ENCODE measurements around the gene FMN1.
"Not testable (repeated sequence)": the region's sequence is repeated elsewhere in the genome, so short reads cannot be mapped to it uniquely, and the experiment has no call there.

Gene FMN1

DNA sequence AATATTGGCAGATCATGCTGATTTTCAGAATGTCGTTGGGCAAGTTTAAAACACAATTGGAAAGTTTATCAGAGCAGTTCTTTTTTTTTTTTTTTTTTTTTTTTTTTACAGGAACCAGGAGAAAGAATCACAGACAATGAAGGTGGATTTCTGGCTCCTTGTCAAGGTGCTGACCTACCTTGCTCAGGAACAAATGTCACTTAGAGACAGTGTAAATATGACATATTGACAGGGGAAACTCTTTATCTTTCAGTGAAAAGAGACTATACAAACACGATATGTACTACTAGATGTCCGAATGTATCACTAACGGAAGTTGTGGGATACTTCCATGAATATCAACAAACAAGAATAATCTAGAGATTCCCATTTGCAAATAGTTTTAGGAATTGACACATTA is 237.3 kb downstream of the FMN1 start:
- DNase-seq = no peak

DNA sequence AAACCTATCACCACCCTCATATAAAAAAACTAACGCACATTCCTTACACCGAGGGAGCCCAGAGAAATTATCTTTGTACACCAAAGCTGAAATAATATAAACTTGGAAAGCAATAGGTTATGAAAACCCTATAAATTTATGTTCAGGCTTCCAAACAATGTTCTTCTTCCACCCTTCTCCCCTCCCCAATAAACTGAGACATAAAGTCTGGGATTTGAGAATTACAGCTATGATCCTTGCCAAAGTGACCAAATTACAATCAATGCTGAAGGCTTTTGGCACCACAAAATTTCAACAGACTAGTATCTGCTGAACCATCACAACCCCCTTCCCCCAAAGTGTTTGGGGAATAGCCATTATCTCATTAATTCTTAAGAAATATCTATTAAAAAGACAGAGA is 237.8 kb downstream of the FMN1 start:
- DNase-seq = no peak

DNA sequence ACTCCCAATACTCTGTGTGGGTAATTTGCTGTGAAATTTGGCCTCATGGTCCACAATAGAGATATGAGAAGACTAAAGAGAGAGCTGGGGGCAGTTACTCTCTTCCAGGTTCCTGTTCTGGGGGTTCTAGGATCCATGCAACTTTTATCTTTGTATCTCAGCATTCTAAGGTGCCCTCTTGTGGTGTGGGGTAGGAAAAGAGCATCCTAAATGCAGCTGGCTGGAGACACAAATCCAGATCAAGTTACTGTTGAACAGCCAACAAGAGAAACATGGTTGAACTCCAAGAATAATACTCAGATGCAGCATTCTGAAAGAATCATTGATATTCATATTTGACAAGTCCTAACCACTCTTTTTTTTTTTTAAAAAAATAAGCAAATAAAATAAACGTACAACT is 238.5 kb downstream of the FMN1 start:
- DNase-seq = no peak

DNA sequence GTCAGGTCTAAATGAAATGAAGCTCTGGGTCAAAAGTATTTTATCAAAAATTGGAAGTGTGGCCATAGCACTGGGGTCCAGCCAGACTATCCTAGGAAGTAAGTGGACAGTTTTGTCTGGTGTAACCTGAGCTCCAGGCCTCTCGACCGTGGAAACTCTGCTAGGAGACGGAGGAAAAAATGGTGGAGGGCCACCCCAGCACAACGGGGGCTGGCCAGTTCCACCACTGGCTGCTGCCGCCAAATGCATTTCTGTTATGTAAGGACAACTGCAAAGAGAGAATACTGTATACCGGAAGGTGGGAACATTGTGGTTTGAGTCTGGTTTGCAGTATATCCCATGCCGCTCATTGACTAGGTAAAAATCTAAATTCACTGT is 241.0 kb downstream of the FMN1 start:
- no peak for DNase-seq

DNA sequence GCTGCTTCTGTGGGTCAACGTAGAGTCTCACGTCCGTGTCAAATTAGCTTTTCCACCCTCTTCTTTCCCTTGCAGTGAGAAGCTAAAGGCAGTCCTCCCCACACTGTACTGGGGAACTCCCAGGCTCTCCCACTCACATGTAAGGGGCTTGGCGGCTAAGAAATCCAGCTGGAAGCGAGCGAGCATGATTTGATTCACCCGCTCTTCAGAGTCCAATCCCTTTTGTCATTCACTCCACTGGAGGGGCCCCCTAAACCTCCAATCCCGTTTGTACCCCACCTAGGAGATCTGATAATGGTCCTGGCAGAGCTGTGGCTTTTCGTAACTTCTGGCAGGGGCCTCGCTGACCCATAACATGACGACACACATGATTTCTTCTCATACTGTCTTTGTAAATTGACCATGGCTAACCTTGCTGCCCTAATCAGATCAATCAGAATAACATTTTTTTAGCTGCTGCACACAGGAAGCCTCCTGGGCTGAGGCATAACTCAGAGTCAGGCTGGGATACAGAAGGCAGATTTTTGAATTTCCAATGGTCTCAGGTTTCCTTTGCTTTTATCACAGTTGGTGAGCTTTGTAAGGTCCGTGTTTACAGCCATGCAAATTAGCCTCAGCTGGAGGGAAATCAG is 241.5 kb downstream of the FMN1 start:
- no peak for DNase-seq

DNA sequence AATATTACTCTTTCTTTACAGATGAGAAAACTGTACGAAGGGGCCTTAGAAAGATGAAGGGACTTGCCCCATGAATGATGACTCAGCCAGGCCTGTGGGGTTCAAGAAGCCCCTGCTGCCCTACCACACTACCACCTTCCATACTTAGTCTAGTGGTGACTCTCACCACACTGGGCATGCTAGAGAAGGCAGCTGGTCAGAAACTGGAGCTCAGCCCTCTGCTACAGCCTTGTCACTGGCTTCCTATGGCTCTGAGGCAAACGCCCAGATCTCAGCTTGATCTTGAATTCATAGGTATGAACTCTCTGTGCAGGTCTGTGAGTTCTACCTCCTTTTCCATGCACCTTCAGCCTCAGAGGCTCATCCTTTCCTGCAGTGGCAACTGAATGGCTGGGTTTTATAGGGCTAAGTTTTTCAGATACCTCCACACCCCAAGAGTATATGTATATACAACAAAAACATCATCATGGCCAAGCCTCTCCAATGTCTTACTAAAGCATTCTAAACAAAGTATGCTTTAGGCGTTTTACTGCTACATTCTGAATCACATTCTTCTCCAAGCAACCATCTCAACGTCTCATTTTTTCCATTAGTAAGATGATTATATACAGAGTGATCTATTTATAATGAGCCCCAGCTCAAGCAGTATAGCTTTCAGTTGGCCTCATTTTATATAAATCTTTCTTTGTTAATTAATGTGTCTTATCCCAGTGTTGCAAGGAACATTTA is 242.6 kb downstream of the FMN1 start:
- no peak for DNase-seq

DNA sequence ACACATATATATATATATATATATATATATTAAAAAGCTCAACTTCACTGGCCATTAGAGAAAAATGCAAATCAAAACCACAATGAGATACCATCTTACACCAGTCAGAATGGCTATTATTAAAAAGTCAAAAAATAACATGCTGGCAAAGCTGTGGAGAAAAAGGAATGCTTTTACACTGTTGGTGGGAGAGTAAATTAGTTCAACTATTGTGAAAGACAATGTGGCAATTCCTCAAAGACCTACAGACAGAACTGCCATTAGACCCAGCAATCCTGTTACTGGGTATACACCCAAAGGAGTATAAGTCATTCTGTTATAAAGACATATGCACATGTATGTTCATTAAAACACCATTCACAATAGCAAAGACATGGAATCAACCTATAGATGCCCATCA is 244.5 kb downstream of the FMN1 start:
- not testable (repeated sequence) for DNase-seq

DNA sequence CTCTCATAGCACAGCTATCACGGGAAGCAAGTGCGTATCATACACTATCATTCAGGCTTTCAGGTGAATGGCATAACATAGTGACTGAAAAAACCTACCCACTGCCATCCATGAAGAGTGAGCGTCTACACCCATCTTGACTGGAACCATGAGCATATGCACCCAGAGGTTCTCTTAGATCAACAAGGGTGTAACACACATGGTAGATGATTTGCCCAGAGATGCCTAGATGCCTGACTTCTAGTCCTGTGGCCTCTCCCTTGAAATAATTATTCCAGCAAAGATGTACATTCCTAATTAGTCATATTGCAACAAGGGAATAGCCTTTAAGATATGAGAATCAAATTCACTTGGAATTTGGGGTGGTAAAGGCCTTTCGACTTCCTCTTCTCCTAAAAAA is 248.3 kb downstream of the FMN1 start:
- DNase-seq = no peak

DNA sequence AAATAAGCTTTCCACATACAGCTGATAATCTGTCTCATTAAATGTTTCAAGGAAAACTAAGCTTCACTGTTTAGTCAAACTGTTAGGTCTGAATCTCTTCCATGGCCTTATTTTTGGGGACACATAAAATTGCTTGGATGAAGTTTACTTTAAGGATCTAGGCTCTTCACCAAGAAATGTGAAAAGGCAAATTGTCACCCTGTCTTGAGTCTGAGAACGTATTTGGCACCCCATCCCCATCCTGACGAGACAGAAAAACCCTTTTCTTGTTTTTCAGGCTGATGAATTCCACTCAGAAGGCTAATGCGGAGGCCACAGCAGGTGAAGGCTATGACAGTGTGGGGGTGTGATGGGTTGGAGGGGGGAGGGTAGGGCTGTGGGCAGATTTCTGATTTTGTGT is 250.1 kb downstream of the FMN1 start:
- DNase-seq = no peak

DNA sequence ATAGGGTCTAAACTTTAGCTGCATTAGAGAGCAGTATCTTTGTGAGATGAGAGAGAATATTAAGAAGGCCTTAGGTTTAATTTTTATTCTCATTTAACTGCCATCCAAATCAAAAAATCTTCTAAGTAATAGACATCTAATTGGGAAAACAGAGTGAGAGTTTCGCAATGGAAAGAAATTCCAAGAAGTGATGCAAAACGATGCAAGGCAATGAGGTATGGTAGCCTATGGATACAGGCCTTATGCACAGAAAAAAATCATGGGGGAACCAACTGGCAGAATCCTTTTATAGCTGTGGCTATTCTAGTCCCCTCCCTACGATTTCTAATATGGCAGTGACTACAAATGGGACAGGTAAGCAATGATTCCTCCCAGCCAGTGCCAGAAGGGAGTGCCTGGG is 250.8 kb downstream of the FMN1 start:
- no peak for DNase-seq

DNA sequence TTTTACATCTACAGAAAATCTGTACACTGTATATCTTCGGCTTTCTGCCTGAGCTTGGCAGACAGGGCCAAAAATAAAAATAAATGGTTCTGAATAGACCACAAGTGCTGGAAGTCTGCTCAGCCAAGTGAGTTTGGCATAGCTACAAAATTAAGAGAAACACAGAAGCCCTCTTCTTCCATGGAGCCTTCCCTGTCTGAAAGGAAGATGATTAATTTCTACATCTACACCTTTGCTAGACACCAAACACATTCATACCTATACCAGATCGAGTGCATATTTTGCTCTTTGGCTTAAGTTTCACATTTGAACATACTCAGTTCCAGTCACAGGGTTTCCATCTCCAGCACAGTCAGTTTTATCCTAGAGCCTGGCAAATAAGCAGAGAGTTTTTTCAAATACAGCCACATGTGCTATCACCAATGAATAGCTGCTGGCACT is 252.1 kb downstream of the FMN1 start:
- no peak for DNase-seq

DNA sequence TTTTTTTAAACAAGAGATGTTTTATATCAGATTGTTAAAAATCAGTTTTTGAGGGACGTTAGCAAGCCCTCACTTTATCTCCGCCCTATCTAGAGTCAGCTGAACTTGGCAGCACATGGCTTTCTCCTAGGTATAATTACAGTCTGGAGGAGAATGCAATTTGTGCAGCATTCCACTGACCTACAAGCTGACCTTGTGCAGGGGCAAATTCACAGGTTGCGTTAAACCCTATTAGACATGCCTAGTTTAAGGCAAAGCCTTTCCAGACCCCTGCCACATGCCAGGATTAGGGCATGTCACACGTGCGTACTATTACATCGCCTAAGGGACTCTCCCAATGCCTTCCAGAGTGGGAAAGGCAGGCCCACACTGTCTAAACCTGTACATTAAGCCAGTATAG is 252.7 kb downstream of the FMN1 start:
- DNase-seq = no peak

DNA sequence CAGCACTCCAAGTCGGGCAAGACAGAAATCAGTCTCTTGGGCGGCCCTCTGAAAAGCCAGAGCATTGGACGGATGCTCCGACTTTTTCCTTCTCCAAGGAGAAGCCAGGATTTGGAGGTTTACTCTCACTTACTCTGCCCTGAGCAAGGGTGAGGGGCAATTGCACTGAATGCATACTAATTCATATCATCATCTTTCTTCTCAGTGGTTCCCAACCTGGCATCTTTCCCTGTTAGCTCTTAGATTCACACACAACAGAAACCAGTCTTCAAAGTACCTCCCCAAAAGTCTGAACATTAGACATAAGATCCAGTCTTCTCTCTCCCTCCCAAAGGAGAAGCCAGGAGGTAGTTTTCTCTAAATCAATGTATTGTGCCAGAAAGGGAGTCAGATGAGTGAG is 257.5 kb downstream of the FMN1 start:
- DNase-seq = no peak

DNA sequence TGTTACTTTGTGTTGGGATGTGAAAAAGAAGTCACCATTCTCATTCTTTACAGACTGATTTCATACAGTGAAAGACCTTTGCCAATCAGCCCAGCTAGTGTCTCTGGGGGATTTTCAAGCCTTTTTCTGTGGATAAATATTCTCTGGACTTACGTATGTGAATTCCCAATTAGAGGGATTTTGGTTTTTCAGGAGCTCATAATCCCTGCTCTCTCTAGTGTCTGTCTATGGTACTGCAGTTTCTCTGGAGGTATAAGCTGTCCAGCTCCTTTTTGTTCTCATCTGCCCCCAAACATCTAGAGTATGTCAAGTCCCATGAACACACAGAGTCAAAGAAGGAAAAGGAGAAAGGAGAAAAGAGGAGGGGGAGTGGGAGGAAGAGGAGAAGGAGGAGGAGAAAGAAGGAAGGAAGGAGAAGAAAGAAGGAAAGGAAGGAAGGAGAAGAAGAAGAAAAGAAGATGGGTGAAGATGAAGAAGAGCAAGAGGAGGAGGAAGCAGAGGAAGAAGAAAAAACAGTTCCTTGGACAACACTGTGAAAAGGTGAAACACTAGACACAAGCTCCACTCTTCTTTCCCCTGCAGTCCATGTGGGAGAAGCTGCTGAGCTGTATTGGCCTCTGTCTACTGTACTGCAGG is 258.1 kb downstream of the FMN1 start:
- no peak for DNase-seq

DNA sequence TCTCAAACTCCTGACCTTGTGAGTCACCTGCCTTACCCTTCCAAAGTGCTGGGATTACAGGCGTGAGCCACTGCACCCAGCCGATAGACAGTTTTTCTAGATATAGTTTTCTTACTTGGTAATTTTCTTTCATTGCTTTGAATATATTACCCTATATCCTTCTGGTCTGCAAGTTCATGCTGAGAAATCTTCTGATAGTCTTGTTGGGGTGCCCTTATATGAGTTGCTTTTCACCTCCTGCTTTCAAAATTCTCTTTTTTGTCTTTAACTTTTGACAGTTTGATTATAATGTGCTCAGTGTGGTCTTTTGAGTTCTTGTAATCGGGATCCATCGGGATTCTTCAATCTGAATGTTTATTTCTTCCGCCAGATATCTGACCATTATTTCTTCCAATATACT is 259.4 kb downstream of the FMN1 start:
- DNase-seq = no peak

DNA sequence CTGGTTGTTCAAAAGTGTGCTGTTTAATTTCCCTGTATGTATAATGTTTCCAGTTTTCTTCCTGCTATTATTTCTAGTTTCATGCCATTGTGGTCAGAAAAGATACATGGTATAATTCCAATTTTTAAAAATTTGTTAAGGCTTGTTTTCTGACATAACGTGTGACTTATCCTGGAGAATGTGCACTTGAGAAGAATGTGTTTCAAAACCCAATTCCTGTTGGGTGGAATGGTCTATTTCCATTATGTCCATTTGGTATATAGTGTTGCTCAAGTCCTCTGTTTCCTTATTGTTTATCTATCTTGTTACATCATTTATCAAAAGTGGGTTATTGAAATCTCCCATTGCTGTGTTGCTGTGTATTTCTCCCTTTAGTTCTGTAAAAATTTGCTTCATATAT is 261.3 kb downstream of the FMN1 start:
- DNase-seq = no peak

DNA sequence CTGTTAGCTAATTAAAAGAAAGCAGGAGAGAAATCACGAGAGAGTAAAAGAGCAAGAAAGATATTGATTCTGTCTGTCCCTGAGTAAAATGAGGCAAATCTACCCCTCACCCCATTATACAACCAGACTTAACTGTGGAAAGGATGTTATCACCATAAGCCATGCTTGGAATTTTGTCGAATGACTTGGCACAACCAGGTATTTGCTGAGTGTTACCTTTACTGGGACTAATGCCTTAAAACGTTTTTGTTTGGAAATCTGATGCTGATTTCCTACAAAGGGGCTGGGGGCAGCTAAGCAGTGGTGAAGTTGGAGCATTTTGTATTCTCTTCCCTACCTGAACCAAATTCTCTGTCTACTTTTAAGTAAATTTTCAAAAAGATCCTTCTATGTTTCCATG is 265.6 kb downstream of the FMN1 start:
- no peak for DNase-seq

DNA sequence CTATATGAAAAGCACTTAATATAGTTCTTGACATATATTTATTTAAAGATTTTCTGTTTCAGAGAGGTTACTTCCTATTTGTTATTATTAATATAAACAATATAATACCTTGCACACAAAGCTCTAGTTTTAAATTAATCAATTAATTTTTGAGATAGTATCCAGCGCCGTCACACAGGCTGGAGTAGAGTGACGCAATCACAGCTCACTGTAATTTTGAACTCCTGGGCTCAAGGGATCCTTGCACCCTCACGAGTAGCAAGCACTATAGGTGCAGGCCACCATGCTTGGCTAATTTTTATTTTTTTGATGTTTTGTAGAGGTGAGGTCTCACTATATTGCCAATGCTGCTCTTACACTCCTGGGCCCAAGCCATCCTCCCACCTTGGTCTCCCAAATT is 267.4 kb downstream of the FMN1 start:
- no peak for DNase-seq

DNA sequence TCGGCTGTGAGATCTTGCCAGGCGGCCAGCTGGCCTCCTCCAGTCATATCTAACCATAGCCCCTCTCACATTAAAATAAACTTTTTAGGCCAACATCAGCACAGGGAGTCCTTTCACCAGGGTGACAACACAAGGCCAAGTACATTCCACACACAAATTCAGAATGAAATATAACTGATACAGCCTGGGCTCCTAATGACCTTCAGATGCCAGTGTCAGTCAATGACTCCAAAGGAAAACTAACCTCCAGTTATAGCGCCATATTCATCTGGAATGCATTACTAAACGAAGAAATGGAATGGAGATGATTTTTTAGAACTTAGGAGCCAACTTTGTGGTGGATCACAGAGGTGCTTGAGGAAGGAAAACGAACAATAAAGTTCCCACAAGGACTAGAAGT is 271.3 kb downstream of the FMN1 start:
- DNase-seq = no peak

DNA sequence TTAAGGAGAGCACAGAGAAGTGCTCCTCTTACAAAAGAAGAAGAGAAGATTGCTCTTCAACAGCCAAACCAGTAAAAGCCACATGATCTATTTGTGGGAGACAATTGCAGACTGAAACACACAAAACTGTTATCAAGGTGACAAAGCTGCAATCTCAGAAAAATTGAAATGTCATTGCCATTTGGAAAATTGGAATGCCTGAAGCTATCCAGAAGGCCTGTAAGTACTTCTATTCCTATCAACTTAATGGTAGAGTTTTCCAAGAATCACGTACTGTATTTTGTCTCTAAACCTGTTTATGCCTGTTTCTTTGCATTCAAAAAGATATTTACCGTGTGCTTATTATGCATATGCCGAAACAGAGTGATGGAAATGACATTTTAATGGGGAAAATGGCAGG is 272.0 kb downstream of the FMN1 start:
- DNase-seq = no peak

DNA sequence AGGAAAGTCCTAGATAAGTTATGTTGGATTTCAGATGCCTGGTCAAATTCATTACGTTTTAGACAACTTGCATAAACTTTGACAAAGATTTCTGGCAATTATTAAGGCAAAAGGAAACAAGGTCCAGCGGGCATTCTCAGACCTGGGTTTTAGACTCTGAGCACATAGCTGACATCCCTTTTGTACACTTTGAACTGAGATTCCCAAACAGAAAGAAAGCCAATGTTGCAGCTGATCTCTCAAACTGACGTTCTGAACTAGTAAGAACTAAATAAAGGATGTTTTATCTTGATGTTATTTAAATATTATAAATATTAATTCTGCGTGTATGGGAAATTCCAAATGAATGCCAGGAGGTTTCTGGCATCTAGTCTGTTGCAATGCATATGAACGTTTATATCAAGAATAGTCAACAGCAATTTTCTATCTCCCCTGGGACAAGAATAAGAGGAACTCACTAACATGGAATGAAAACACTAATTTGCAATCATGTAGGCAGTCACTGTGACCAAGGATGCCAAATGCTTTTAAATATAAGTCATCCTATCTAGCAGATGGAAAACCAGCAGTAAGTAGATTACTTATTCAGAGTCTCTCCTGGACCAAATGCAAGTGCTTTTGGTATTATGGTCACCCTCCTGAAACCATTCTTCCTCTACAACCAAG is 274.6 kb downstream of the FMN1 start:
- no peak for DNase-seq

DNA sequence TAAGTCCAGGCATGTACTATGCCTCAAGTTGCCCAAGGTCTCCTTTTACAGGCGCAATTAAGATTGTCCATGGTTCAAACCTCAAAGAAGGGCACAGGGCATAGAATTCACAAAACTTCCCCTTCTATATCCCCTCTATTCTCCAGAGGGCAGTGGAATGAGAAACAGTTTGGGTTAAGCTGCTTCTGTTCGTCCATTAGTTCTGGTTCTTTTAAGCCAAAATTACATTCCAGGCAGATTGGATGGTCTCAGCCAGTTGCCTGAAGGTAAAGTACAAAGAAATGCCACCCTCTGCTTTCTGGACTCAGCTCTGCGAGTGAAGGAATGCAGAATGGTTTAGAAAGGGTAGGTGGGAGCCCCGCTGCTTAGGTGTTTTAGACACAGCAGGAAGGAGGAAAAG is 276.0 kb downstream of the FMN1 start:
- DNase-seq = no peak

DNA sequence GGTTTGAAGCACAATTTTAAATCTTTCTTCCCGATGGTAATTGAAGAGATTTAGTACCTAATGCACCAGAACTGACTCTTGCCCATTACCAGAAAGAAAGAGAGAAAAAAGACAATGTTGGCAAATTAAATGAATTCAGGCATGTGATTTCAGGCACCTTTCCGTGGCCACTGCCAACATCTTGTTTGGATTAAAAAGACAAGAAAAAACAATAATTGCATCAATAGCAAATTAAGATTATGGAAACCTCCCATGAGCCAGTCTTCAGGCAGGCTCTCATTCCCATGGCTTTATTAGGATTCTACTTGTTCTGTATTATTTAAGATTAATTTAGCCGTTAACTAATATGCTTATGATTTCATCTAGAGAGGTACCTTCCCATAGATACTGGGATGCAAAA is 283.7 kb downstream of the FMN1 start:
- DNase-seq = no peak

DNA sequence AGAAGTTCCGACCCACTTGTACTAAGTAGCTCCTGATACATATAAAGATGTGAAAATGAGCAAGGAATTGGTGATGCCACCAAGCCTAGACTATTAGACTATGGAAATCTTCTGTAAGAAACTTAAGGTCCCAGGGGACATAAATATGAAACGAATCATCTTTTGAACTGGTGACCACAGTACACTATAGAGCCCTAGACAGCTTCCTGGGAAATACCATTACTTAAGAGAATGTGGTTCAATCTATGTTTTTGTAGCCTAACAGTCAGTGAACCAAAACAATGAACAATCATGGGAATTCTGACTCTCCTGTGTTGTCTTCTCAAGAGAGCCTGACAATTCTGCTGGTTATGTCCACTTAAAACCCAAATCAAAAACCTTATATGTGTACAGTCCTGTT is 285.1 kb downstream of the FMN1 start:
- no peak for DNase-seq

All from activated CD4-positive, CD25-positive, alpha-beta regulatory T cell (primary cell).